GM03348 (cell line): ENCODE measurements around the gene TSPAN5.

Experiments used
- DNase-seq: peaks from one replicate; pipeline ENCODE4 v3.0.0; 2012; ENCODE audit warnings: low spot score

The TSPAN5 gene

DNA sequence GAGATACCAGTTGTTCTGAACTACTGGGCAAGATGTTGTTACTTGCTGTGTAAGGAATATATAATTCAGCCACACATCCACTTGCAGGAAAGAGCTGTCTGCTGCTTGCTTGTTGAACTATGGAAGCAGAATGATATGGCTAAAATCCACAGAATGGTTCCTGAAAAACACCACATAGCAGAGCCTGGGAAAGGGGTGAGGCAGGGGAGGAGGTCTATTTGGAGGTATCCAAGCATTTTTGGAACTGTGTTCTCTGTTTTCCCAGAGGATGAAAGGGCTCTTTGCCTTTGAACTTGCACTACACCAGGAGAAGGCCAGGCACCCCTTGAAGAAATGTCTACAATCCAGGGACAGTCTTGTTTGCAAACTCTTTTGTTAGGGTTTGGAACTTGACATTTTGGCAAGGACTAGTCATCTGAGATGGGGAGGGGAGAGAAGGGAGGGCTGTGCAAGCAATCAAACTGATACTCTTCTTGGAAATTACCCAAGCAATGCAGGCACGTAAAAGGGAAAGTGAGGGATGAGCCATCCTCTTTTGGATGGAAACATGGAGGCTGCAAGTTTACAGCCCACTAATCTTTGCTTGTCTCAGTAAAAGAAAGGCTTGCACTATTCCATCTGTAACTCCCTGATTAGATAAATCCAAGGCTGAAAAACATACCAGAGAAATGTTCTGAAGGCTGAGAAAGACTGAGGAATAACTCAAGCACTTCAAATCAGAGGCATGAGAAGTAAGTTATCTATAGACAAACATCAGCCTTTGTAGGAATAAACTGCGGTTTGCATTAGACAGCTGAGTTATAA, 141.0 kb downstream of the TSPAN5 start:
- no peak for DNase-seq

DNA sequence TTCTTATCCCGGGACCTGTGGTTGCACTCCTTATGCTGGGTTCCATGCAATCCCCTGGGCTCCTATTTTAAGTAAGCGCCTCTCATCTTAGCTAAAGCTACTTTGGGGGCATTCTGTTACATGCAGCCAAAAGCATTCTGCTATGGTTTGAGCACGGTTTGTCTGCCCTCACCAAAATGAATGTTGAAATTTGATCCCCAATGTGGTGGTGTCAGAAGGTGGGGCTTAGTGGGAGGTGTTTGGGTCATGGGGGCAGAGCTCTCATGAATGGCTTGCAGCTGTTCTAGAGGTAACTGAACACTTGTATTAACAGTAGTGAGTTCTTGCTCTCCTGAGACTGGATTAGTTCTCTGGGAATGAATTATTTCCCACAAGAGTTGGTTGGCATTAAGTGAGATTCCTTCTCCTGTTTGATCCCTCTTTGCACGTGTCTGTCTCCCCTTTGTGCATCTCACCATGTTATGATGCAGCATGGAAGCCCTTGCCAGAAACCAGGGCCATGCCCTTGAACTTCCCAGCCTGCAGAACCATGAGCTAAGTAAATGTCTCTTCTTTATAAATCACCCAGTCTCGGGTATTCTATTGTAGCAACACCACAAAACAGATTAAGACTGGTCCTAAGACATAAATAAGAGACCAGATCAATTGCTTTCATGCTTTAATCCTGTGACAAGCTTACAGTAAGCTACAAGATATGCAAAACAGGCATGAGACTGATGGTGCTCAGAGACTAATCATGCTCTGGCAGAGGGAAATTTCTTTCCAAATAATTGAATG, 141.8 kb downstream of the TSPAN5 start:
- DNase-seq, result no peak

DNA sequence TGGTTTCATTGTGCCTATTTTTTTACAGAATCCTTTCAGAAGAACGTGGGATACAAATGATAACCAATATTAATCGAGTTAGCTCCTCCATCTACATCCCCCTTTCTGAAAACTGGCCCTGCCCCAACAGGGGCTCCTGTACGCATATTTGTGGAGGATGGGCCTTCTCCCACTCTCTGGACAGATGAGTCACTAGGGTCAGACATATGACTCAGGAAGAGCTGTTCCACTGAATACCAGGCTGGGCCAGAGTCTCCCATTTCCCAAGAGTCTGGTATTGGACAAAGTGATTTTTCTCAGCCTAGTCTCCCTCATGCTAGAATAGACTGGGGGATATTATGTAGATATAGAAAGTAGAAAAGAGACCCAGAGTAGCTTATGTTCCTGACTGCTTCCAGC, 142.4 kb downstream of the TSPAN5 start:
- DNase-seq, result peak; percentile 80

DNA sequence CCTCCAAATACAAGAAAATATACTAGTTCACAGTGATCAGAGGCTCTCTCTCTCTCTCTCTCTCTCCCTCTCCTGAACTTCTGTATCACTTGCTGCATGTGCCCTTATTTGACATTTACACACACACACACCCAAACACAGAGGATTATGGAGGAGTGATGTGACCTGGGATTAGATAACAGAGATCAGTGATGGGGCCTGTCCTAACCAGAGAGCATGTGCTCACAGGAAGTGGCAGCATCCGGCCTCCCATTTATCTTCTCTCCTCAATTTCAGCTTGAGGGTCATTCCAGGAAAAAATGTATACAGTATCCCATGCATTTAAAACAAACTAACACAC, 143.0 kb downstream of the TSPAN5 start:
- no peak for DNase-seq

DNA sequence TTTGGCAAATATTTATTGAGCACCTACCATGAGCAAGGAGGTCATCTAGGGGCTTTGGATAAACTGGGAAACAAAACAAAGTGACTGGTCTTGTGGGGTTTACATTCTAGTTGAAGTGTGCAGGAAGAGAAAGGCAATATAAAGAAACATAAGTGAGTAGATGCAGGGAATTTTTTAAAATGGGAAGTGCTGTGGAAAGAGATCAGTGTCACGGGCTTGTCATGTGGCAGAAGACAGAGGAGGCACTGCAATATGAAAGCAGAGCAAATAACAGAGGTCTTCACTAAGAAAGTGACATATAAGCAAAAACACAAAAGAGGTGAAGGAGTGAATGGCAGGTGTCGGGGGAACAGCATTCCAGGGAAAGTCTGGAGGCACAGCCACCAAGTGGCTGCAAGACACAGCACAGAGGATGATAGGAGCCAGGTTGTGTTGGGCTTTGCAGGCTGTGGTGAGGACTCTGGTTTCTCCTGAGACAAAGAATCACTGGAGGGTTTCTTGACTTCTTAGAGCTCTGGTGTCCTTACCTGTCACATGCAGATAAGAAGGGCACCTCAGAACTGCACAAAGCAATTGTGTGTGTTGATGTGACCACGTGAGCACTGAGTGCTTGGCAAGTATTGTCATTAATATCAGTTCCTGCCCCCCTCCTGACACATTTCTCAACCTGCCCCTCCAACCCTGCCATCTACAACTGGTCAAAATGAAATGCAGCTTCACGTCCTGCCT, 143.5 kb downstream of the TSPAN5 start:
- no peak for DNase-seq

DNA sequence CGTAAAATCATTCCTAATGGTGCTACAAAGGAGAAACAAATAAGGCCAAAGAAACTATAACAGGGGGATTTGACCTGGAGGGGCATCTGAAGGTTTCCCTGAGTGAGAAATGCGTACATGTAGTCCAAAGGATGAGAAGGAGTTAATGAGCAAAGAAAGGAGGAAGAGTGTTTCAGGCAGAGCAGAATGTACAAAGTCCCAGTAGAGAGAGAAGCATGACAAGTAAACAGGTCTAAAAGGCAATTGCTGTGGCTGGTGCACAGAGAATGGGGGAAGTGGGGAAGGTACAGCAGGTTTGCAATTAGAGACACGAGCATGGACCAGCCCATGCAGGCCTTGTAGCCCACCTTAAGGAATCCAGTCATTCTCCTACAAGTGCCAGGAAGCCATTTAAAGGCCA, 145.5 kb downstream of the TSPAN5 start:
- no peak for DNase-seq

DNA sequence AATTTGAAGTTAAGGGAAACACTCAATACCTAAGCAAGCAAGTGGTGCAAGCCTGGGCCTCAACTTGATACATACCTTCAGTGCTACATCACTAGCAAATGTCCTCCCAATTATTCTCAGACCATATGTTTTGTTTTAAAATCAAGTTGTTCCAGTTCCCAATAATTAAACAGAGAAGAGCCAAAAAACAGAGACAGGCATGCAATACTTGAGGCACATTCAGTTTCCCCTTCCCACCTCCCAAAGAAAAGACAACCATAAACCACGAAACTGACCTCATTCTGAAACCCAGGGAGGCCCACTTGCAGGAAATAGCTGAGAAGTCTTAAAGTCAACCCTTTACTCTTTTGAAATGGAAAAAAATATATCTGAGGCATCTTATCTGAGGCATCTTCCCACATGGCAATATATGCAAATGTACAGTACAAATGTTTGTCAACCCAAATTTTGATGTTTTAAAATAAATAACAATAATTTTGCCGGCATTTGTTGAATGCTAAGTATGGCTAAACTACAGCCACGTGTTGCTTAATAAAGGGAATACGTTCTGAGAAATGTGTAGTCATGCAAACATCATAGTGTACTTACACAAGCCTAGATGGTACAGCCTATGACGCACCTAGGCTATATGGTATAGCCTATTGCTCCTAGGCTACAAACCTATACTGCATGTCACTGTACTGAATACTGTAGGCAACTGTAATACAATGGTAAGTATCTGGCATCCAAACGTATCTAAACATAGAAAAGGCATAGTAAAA, 147.5 kb downstream of the TSPAN5 start:
- peak; percentile 68 for DNase-seq

DNA sequence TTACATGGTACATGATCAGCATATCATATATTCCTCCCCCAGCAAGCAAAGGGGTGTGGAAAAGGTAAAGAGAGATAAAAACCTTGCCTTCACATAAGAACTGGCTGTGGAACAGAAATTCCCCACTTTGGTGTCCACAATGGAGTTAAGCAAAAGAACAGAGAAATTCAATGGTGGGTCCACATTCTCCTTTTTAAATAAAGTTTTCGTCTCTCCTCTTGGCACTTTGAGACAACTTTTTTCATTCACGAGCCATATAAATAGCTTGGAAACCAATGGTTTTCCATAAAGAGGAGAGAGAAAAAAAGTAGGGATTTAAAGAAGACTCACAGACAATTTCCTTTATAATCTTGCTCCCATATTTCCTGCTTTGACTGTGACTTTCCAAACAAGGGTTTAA, 148.1 kb downstream of the TSPAN5 start:
- DNase-seq, result no peak

DNA sequence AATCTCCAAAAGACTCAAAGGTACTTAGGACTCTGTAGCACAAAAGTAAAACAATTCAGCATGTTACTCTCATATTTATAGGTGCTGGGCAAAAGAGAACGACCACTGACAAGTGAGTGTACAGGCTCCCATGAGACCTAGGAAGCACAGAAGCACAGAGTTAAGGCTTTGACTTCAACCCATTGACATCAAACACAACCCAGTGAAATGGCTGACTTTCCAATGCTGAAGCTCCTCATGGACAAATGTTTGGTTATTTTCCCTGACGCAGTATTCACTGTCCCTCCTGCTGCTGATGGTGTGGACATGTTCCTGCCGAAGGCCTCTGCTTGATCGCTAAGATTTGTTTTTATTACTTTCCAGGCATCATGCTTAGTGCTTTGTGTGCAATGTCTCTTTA, 148.7 kb downstream of the TSPAN5 start:
- no peak for DNase-seq

DNA sequence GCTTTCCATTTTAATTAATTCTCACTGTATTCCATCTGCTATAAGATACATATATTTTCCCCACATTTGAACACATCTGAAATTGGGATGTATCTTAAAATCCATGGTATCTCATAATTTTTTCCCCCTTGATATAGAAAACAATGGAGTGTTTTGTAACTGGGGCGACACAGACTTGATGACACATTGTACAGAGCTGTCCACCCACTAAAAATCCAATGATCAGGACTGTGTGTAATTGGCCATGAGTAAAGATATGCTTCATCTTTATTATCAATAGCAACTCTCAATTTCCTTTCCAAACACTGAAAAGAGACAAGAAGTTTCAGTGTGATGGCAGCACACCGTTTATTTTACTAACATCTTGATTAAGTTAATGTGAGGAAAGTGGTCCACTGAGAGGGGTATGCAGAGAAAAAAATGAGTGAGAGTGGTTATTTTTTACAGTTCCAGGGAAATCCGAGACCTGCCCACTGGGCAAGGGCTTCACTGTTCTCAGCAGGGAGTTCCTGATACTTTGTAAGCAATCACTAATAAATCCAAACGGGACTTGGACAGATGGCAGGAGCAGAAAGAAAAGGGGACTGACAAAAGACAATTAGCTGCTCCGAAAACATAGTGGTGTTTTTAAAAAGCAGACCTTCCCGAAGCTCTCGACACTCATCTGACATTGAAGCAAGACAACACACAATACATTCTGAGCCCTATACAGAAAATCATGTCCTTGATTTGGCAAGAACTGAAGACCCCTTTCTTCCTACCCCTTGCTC, 149.4 kb downstream of the TSPAN5 start:
- no peak for DNase-seq

DNA sequence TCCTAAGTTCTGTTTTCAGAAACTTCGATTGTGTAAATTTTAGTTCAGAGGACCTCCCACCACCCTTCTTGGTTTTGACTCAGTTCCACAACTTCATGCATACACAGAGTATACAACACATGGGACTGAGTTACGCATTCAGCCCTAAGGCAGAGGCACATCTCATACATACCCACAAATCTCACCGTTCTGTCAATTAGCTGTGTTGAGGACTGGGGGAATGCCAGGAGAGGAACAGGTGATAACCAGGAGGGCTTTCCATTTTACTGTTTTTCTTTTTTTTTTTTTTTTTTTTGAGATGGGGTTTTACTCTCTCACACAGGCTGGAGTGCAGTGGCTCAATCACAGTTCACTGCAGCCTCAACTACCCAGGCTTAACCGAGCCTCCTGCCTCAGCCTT, 150.2 kb downstream of the TSPAN5 start:
- no peak for DNase-seq

DNA sequence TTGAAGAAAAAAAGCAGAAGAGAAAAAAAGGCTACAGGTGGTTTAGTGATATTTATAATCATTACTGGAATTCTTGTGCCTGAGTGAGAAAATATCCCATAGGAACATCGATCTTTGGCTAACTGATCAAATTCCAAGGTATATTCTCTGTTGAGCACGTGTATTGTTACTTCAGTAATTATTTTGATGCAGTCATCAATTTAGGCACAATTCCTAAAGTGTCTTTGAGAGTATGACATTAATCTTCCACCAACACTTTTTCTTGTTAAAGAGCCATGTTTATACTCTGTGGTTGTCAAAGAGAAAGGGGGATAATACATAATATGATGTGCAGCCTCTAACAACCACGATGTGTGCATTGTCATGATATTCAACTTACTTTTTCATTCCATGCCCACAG, 151.1 kb downstream of the TSPAN5 start:
- DNase-seq, result no peak

DNA sequence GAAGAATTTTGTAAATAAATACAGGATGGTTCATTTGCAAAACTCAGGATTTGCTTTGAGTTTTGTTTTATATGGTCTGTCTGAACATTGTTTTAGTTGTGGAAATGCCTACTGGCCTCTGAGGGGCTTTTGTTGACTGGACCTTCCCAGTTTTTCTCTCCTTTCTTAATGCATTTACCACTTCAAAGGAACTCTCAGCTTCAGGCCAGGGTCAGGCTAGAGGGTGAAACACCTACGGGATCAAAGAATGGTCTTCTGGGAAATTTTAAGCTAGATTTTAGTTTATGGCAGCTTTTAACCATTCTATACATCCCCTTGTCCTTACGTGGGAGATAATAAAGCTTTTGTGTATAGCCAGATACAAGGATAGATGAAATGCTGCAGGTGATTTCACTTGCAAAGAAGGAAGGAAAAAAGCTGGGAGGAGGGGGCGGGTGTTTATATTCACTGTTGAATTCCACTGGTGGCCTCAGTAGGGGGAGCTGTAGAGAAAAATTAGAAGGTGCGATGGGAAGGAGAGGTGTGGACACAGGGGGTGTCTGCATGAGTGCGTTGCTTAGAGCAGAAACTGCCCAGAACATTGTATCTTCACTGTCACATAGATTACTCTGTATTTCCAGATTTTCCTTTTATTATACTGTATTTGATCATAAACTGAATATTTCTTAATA, 151.8 kb downstream of the TSPAN5 start:
- DNase-seq, result no peak

DNA sequence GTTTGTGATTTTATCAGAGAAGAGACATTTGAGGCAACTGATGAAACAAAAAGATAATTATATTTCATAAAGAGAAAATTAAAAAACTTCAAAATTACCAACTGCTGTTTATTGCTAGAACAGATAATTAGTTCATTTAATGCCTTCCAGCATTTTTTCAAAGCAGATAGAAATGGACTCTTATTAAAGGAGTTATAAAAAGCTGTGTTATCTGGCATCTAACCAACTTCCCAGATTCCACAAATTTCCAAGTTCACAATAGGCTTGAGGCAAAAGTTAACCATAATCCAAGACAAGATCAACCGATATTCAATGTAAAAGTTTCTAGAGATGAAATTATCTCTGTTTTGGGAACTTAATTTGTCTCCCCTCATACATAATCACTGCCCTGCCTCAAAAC, 152.4 kb downstream of the TSPAN5 start:
- no peak for DNase-seq

DNA sequence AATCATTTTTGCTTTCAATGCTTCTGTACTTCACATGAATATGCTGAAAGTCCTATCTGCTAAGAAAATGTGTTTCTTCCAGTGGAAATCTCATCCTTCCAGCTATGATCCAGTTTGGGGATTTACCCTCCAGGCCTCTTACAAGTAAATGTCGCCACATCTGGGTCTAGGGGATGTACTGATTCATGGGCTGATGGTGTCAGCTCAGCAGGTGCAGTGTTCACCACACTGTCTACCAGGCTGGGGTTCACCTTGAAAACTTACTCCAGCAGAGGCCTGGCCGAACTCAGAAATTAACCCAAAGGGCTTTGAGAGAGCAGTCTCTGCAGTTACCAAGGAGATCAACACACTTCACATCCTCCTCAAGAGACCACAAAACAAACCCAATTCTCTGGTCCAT, 154.3 kb downstream of the TSPAN5 start:
- no peak for DNase-seq

DNA sequence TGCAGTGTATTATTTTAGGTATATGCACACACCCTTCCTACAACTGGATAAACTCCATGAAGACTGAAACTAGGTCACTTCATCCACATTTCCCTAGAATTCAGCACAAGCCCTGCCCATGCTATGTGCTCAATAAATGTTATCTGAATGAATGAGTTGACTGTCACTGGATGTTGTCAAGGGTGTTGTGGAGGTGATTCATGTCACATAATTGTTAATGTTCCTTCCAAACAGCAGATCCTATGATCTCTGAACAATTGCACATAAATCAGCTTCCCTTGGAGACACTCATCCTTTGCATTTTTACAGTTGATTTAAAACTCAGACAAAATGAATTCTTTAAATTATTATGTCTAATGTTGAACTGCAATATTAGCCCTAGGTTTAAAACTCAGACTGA, 154.7 kb downstream of the TSPAN5 start:
- no peak for DNase-seq

DNA sequence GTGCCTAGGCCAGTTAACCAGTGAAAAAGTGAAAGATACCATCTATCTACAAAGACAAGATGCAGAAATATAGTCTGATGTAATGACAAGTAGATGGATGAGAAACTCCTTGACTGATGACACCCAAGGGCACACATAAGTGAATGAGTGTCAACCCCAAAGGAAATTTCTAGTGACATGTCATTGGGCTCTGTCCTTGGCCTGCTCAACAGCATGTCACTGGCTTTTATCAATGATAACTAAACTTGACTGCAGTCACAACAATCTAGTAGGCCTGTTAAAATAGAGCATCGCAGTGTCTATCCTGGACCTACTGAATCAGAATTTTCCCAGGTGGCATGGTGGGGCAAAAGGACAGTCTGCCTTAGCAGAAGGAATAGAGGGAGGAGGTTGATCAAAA, 155.8 kb downstream of the TSPAN5 start:
- no peak for DNase-seq

DNA sequence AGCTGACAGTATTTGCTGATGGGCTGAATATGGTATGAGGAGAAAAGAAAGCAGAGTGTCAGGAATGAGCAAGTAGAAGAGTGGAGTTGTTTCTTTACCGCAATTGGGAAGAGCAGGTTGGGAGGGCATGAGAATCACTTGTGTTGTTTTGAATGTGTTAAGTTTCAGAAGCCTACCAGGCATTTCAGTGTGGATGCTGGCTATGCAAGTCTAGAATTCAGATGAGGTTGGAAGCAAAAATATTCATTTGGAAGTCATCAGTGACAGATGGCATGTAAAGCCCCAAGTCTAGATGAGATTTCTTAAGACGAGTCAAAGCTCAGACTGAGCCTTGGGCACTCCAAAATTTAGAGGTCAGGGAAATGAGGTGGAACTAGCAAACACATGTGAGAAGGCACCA, 156.4 kb downstream of the TSPAN5 start:
- DNase-seq, result no peak

DNA sequence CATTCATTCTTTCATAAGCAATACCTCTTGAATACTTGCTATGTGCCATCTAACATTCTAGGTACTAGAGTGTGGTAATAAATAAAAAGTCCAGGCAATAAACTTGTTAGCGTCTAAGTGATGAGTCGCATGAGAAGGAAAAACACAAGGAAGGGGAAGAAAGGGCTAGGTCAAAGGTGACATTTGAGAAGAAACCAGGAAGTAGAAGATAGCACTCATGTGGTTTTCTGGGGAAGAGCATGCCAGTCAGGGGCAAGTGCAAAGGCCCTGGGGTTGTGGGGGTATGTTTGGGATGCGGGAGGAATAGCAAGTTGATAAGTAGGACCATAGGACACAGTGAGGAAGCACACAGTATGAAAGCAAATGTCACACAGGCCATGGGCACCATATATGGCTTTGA, 157.0 kb downstream of the TSPAN5 start:
- DNase-seq, result no peak

DNA sequence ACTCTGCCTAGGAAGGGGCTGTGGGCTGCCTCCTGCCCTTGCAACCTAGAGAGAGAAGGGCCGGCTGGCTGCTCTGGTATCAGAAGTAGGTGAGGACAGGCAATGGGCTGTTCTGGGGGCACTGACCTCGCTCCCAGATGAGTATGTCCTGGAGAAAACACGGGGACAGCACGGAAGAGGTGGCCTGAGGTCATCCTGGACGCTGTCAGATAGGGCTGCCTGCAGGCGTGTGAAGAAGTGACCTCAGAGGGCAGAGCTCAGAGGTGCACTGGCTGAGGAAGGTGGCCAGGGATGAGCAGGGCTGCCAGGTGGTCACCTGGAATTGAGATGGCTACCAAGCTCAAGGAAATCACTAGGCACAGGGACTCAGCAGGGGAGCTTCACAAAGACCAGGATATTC, 159.6 kb downstream of the TSPAN5 start:
- no peak for DNase-seq
